GM19099 (cell line): Measurements from ENCODE around the gene SLC27A5.
A peak's percentile ranks its signal among the peaks of the same experiment; 100 is the strongest.

ENCODE experiments used
- POLR2A ChIP-seq: IDR thresholded peaks from 3 replicates; pipeline ENCODE4 v1.6.1; 2011; ENCODE audit warnings: low read depth; ENCODE audit not compliant: insufficient read length; ENCODE audit errors: extremely low read depth

Gene SLC27A5

DNA sequence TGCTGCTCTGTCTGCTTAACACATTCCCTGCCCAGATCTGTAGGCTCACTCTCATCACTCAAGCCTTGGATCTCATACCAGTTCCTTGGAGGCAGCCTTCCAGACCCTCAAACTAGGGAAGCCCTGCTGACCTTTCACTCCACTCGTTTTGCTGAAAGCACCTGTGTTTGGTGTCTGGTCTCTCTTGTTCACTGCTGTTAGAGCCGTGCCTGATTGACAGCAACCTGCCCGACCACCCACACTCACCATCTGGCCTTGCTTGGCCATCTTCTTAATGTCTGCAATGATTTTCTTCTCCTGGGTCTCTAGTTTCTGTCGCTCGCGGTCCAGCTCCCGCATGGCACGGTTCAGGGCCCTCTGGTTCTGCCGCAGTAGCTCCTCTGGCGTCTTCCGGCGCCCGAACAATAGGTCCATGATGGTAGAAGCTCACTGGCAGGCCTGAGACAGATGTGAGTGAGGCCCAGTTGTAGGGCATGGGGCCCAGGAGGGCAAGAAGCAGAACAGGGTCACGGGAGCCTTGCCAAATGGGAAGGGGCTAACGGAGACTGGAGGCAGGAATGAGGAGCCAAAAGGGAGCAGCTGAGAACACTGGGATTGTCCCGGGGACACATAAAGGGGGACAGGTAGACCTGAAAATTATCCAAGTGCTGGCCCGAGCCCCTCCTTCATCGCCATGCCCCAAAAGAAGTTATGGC, 42.2 kb upstream of the SLC27A5 start:
- TF ChIP-seq POLR2A = no peak

DNA sequence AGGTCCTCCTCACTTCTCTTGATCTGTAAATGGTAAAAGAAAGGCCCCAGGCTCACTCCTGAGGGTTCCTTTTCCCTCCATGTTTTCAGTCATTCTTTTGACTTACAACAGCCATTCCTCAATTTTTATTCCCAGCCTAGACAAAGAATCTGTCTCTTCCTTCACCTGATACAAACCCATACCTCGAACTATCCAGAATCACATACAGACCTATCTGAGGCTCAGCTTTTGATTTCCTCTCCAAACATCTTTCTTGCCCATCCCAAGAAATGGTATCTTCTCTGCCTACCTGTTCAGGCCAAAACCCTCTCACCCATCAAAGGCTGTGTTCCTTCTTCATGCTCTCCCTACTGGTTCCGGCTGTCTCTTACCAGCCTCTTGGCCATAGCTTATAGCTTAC, 40.9 kb upstream of the SLC27A5 start:
- TF ChIP-seq POLR2A = no peak

DNA sequence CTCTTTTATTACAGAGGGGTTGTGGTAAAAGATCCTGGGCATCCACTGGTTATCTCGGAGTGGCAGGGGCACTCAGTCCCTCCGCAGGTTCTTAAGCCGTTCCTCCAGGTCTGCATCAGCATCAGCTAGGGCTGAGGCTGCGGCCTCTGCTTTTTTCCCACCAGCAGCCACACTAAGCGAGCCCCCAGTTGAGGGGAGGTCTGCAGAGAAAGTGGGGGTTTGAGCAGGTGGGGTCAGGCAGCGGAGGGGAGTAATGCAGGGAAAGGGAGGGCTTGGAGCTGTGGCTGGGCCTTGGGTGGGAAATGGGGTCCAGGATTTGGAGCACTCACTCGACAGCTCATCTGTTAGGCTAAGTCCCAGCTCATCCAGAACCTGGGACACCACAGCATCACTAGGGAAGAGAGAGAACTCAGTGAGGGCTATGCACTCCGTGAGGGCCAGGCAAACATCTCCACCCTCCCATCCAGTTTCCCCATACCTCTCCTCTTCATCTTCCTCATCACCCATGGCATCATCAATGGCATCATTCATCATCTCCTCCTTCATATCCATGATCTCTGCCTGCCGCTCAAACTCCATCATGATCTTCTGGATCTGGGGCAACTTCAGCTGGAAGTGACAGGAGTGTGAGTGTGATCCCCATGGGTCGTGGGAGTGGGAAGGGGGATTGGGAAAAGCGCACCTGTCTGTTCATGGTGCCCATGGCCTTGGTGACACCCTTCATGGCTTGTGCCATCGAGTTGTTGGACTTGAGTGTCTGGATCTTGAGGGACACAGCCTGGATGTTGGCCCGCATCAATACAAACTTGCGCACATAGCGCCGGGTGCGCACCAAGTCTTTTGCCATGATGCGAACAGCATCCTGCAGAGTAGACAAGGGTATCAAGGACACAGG, 40.0 kb upstream of the SLC27A5 start:
- TF ChIP-seq POLR2A = no peak

DNA sequence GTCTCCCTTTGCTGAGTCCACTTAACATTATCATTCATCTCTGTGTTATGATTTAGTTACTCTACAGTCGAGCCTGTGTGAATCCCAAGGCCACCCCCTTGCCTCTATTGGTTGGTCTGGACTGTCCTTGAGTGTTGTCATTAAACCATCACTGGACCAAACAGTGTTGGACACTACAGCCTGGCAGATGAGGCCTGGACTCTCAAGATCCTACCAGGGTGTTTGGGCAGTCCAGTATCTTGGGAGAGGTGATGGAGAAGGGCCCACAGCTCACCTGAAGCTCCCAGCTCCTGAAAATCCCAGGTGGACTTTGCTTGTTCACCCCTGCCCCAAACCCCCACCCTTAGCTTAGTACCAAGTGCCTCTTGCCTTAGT, 39.3 kb upstream of the SLC27A5 start:
- peak; percentile 36 for TF ChIP-seq POLR2A

- TF ChIP-seq POLR2A = no peak
These were observed 38.8 kb upstream of the SLC27A5 start for GRCh38 chr19:58550362-58551122.

DNA sequence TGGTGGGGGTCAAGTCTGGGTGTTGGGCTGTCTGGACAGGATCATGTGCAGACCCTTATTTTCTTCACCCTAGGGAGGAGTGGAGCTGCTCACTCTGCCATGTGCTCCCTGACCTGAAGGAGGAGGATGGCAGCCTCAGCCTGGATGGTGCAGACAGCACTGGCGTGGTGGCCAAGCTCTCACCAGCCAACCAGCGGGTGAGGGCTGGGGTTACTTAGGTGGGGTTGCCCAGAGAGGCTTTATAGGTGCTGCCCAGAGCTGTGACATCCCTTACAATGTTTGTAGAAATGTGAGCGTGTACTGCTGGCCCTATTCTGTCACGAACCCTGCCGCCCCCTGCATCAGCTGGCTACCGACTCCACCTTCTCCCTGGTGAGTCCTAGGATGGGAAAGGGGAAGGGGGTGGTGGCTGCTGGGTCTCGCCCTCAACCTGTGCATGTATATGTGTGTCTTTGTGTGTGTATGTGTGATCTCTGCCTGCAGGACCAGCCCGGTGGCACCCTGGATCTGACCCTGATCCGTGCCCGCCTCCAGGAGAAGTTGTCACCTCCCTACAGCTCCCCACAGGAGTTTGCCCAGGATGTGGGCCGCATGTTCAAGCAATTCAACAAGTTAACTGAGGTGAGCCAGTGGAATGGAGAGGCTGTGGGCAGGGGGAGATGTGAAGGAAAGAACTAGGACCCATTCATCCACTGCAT, 38.0 kb upstream of the SLC27A5 start:
- no peak for TF ChIP-seq POLR2A

GRCh38 chr19:58548859-58549663, 37.3 kb upstream of the SLC27A5 start:
- no peak for TF ChIP-seq POLR2A

DNA sequence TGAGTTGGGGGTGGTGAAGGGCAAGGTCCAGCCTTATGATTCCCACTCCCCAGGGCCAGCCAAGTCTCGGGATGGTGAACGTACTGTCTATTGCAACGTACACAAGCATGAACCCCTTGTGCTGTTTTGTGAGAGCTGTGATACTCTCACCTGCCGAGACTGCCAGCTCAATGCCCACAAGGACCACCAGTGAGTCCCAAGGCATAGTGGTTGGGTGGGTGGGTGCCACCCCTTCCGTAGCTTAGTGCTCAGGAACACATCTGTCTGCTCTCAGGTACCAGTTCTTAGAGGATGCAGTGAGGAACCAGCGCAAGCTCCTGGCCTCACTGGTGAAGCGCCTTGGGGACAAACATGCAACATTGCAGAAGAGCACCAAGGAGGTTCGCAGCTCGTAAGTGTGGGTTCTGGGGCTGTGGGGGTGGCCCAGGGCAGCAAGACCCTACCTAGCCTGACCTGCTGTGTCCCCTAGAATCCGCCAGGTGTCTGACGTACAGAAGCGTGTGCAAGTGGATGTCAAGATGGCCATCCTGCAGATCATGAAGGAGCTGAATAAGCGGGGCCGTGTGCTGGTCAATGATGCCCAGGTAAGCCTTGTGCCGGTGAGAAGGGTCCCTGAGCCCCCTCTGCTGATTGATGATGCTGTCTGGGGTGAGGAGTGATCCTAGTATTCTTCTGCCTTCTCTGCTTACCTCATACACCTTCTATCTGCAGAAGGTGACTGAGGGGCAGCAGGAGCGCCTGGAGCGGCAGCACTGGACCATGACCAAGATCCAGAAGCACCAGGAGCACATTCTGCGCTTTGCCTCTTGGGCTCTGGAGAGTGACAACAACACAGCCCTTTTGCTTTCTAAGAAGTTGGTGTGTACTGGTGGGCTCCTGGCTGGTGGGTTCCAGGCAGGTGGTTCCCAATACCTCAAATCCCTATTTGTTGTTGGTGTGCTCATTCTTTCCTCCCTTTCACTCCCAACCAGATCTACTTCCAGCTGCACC, 35.8 kb upstream of the SLC27A5 start:
- TF ChIP-seq POLR2A = no peak

GRCh38 chr19:58546019-58546530, 34.3 kb upstream of the SLC27A5 start:
- TF ChIP-seq POLR2A = no peak

DNA sequence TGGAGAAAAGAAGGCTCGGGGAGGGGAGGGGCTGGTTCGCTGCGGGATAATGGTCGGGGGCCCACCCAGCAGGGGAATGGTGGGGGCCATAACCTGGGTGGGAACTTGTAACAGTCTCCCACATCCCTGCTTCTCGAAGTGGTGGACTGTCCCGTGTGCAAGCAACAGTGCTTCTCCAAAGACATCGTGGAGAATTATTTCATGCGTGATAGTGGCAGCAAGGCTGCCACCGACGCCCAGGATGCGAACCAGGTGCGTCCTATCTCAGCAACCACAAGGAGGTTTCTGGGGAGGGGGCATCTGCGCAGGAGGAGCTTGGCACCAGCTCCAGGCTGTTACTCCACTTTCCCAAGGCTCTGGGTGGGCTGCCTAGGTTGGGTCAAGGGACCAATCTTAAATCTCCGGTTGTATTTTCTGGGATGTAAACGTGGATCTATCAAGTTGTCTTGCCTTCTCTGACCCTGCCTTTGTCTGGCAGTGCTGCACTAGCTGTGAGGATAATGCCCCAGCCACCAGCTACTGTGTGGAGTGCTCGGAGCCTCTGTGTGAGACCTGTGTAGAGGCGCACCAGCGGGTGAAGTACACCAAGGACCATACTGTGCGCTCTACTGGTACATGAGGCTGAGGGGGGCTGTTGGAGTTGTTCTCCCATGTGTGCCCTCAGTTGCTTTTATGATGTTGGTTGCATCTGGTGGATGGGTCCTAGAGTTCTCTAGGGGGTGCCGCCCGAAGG, 33.7 kb upstream of the SLC27A5 start:
- no peak for TF ChIP-seq POLR2A

- no peak for TF ChIP-seq POLR2A
These were observed 32.9 kb upstream of the SLC27A5 start for GRCh38 chr19:58544591-58545285.

DNA sequence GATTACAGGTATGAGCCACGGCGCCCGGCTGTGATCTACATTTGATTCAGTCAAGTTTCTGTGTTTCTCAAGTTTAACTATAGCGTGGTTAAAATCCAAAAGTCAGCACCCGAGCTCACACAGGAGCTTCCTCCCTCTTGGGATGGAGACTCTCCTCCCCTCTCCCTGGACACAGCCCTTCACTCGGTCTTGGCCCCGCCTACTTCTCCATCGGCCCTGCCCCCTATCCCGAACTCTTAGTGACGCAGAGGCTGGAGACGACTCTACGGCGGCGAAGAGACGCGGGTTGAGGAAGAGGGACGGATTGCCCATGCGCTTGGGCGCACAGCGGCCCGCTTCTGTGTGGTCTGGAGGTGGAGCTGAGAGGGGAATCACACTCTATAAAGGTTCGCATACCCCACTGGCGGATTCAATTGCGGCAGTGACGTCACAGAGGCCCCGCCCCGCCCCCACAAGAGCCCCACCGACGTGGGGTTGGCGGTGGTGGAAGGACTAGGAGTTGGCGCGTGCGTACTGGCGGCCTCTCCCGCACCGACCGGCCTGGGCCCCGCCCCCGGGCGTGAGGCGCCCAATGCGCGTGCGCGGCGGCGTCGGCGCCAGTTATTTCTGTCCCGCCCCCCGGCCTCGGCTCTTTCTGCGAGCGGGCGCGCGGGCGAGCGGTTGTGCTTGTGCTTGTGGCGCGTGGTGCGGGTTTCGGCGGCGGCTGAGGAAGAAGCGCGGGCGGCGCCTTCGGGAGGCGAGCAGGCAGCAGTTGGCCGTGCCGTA, 32.2 kb upstream of the SLC27A5 start, which contains the start of gene TRIM28:
TSS of gene TRIM28 (plus strand) at position 239 of the 765 bp plus-strand sequence. CDS start 694 bp downstream, outside the sequence.
- TF ChIP-seq POLR2A = peak; percentile 99
